ENCODE data around the gene DPP10. TPM values are rescaled to one million over a fixed set of nuclear protein-coding genes. Genes with fewer than 3 reads are reported as not detected.

Gene DPP10
- total RNA-seq, 1 donor from 2014 or later = 1.0 TPM

GRCh38 chr2:114609203-114609602, 166.8 kb downstream of the DPP10 start:
- DNase-seq (ENCODE audit: low spot score) = no peak

- DNase-seq (ENCODE audit: low spot score) = no peak
Observed at GRCh38 chr2:114609801-114610200, 167.4 kb downstream of the DPP10 start.

DNA sequence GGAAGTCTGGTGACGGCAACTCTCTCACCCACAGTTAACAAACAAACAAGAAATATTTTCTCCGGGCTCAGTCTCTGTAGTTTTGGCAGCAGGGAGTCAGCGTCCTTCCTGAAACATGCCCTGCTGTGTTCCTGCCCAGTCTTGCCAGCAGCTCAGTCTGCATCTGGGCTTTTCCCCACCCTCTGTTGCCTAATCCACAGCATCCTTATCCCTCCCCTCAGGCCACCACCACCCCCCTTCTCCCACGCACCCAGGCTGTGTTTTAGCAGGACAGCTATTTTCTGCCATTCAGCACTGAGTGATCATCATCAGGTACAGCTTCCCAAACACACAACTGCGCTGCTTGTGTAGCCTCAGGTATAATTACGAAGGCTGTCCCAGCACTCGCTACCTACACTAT, 168.2 kb downstream of the DPP10 start:
- no peak for DNase-seq (ENCODE audit: low spot score)

DNA sequence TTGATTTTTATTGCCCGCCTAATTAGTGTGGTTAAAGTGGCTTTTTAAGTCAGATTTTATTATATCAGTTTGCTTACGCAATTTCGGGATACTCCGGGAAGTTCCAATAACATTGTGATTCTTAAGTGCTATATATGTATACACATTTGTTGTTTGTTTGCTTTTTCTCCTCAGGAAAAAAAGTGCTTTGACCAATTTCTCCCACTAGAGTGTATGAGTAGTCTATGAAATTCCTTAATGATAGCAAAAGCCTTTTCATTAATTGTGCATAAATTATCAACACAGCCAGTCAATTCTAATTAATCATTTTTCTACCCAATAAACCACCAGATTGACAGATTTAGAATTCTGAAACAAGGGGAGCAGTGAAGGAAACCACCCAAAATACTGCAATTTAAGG, 172.2 kb downstream of the DPP10 start:
- DNase-seq (ENCODE audit: low spot score) = no peak

GRCh38 chr2:114628481-114628880, 186.0 kb downstream of the DPP10 start:
- no peak for DNase-seq (ENCODE audit: low spot score)

DNA sequence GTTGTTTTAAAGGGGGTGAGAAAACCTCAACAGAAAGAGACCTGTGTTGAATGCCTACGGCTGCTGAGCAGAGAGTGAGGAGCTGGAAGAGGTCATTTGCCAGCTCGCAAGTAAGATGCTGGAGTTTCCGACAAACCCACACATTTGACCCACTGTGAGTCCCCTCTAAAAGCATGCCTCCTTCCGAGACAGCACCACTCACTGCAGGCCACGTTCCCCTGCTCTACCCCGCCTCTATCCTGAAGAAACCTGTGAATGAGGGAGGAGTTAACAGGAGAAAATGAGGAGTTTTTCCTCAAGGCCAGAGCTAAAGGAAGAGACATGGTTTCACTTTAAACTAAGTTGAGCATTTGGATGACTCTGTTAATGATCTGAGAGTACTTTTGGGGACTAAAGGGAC, 188.7 kb downstream of the DPP10 start:
- no peak for DNase-seq (ENCODE audit: low spot score)

- no peak for DNase-seq (ENCODE audit: low spot score)
Observed at GRCh38 chr2:114642166-114642770, 199.8 kb downstream of the DPP10 start.

GRCh38 chr2:114642988-114643553, 200.6 kb downstream of the DPP10 start:
- DNase-seq (ENCODE audit: low spot score) = no peak

GRCh38 chr2:114651933-114652332, 209.5 kb downstream of the DPP10 start:
- no peak for DNase-seq (ENCODE audit: low spot score)

DNA sequence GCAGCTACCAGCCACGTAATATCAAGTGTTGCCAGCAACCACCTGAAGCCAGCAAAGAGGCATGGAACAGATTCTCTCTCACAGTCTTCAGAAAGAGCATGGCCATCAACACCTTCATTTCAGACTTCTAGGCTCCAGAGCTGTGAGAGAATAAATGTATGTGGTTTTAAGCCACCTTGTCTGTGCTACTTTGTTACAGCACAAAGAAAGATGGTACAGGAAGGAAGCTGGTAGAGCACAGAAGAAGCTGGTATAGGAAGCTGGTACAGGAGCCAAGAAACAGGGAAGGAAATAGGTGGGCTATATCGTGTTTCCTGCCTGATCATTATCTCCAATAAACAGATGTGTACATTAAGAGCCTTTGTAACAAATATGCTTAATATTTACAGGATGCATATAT, 217.4 kb downstream of the DPP10 start:
- DNase-seq (ENCODE audit: low spot score) = no peak

DNA sequence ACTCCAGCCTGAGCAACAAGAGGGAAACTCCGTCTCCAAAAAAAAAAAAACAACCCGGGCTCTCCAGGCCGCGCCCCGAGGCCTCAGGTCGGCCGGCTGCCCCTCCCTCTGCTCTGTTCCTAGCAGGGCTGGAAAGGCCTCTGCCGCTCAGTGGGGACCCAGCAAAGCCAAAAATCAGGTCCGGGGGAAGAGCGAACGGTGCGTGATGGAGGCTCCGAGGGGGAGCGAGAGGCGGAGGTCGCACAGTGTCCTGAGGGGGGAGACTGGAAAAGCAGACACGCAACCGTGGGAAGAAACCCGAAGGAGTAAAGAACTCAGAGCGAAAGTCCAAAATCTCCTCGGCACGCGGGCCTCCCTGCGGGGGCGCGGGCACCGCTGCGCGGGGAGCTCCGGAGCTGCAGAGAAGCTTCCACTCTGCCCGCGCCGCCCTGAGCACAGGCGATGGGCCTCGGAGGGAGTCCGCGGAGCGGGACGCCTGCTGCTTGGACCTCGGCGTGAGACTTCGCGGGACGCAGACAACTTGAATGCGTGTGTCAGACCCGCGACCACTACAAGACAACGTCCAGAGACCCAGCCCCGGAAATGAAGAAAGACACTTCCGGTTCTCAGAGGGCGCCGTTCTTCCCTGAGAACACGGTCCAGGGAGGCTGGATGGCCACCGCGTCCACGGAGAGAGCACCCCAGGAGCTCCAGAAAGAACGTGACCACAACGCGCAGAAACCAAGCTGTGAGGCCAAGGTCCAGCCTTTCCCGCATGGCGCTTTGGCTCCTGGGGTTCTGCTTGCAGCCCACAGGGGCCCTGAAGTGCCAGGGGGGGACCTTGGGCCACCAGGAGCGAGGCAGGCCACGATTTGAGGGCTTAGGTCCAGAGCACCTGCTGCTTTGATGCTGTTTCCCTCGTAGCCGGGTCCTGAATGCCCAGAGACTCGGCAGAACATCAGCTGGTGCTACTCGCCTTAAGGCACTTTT, 219.8 kb downstream of the DPP10 start:
- DNase-seq (ENCODE audit: low spot score) = peak; percentile 40

DNA sequence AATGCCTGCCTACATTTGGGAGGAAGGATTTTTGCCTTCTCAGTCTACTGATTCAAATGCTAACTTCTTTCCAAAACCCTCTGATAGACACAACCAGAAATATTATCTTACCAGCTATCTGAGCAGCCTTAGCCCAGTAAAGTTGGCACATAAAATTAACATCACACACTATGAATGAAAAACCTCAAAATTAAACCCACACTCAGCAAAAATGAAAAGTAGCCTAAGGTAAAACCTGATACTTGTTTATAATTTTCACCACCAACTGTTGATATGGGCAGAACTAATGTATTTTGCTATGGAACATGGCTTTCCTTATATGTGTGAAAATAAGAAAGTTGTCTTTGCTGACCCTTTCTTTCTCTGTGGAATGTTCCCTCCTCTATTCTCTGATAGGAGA, 226.0 kb downstream of the DPP10 start:
- DNase-seq (ENCODE audit: low spot score) = no peak

- DNase-seq (ENCODE audit: low spot score) = no peak
Observed at GRCh38 chr2:114683251-114683650, 240.8 kb downstream of the DPP10 start.

DNA sequence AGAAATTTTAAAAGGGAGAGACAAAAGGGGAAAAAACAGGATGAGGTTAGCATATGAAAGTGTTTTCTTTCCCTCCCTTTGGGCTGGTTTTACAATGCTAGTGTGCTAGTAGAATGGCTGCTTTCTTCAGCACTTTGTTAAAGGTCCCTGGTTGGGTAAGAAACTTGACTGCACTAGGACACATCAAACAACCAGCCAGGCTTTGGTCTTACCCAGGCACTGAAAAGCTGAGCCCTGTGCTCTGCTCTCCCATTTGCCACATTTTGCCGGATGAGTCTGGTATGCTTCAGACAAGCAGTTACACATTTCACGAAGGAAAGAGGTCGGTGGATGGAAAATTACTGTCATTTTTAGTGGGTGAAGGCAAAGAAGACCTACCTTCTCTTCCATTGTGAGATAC, 242.0 kb downstream of the DPP10 start:
- DNase-seq (ENCODE audit: low spot score) = no peak

- DNase-seq (ENCODE audit: low spot score) = no peak
Observed at GRCh38 chr2:114685102-114685501, 242.7 kb downstream of the DPP10 start.

- DNase-seq (ENCODE audit: low spot score) = no peak
Observed at GRCh38 chr2:114688241-114688640, 245.8 kb downstream of the DPP10 start.

GRCh38 chr2:114698520-114698919, 256.1 kb downstream of the DPP10 start:
- DNase-seq (ENCODE audit: low spot score) = no peak

GRCh38 chr2:114699423-114699944, 257.0 kb downstream of the DPP10 start:
- DNase-seq (ENCODE audit: low spot score) = no peak

DNA sequence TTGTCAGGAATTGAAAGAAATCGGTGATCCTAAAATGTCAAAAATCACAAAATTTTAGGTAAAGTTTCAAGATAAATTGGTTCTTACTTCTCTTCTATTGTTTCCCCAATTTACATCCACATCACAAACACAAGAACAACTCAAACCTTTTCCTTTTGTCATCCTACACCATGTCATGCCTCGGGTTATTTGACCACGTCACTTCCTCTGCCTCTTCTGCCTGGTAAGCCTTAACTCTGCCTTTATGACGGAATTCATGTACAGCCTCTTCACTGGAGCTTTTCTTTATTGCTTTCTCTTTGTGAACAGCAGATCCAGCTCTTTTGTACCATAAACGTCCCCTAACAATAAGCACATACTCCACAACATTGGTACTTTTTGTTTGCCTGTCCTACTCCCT, 258.0 kb downstream of the DPP10 start:
- DNase-seq (ENCODE audit: low spot score) = no peak

DNA sequence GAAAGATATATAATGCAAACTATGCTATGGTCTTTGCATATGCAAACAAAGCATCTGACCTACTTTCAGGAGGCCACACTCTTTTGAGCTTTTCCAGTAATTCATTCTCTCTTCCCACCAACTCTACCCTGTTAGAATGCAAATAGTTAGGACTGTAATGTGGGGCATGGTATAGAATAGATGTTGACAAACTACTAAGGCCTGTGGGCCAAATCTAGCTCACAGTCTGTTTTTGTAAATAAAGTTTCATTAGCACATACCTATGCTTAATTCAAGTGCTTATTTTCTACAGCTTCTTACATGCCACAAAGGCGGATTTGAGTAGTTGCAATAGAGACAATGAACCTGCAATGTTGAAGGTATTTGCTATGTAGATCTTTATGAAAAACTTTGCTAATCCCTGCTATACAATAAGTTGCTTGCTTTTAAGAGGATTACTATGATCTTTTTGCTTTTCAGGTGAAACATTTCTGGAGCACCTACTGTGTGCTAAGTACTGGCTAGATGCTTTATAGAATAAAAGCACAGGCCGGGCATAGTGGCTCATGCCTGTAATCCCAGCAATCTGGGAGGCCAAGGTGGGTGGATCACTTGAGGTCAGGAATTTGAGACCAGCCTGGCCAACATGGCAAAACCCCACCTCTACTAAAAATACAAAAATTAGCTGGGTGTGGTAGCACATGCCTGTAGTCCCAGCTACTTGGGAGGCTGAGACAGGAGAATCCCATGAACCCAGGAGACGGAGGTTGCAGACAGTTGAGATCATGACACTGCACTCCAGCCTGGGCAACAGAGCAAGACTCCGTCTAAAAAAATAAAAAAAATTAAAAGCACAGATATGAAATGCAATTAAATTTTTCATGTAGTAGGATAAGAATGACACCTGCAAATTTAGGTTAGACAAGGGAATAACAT, 267.8 kb downstream of the DPP10 start:
- DNase-seq (ENCODE audit: low spot score) = no peak

- no peak for DNase-seq (ENCODE audit: low spot score)
Observed at GRCh38 chr2:114714313-114714712, 271.9 kb downstream of the DPP10 start.

DNA sequence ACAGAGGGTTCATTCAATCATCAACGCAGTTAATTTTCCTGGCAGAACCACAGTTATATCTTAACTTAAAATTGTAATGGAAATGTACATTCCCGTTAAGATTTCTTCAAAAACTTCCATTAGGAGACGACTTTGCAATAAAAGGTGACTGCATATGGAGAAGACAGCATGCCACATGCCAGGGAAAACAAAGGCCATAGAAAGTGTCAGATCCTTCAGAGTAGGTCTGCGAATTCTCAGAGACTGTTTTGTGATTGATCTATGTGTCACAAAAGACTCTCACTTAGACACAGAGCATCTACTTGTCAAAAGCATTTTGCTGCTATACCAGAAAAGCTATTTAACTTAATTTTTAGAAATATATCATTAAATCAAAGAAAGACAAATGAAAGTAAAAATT, 274.6 kb downstream of the DPP10 start:
- DNase-seq (ENCODE audit: low spot score) = no peak

Data from ureter (tissue), 1 donor.